SH-SY5Y (cell line): Measurements from ENCODE around the gene RGS17.

Experiments
- GATA2 ChIP-seq: IDR thresholded peaks from 2 replicates; pipeline ENCODE4 v1.6.1; 2011; ENCODE audit warnings: mild to moderate bottlenecking, low read depth, low read length
- GATA3 ChIP-seq: IDR thresholded peaks from 2 replicates; pipeline ENCODE4 v1.6.1; 2011; ENCODE audit warnings: low read depth, mild to moderate bottlenecking, low read length, moderate library complexity

RGS17 gene

GRCh38 chr6:153138930-153139329 is 7.8 kb upstream of the RGS17 start:
- TF ChIP-seq GATA2 (no peak), GATA3 (no peak)

DNA sequence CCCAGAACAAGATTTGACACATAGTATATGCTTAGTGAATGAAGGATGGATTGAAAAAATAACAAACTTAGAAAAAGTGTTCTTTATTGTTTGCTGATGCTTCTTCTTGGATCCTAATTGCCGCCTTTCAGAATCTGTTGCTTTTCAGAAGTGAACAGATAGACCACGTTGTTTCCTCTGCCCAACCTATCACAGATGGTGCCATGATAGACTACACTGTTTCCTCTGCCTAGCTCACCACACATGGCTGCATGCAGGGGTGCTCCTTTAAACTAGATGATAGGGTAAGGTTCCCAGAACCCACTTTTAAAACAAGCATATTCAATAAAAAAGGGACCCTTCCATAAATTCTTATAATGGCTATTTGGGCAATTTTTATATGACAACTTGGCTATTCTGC is 4.6 kb upstream of the RGS17 start:
- no peak for TF ChIP-seq GATA2
- TF ChIP-seq GATA3: no peak

- TF ChIP-seq GATA2 (no peak), GATA3 (no peak)
Measured at GRCh38 chr6:153130515-153131036, 506 bp downstream of the RGS17 start.

GRCh38 chr6:153129873-153130514 is 1.1 kb downstream of the RGS17 start:
- no peak for TF ChIP-seq GATA3
- no peak for TF ChIP-seq GATA2

- TF ChIP-seq GATA3 (no peak), GATA2 (no peak)
Measured at GRCh38 chr6:153126218-153126617, 4.9 kb downstream of the RGS17 start.

GRCh38 chr6:153125032-153125431 is 6.0 kb downstream of the RGS17 start:
- no peak for TF ChIP-seq GATA2
- no peak for TF ChIP-seq GATA3

DNA sequence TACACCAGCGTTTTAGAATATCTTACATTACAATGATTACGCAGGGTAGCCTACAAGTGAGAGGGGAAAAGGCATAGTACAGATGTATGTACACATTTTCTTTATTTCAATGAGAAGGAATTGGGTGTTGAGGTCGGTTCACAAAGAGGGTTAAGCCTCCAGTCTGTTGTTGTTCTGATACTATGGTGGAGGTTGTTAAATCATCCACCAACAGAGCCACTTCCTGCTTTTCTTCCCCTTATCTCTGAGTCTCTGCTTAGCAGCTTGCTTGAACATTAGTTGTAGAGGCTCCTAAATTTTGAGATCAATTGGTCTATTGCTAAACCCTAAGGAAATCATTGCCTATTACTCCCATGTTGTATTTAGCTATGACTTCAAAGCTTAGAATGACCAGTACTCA is 7.3 kb downstream of the RGS17 start:
- TF ChIP-seq GATA3: no peak
- no peak for TF ChIP-seq GATA2

- TF ChIP-seq GATA2: no peak
- TF ChIP-seq GATA3: no peak
Measured at GRCh38 chr6:153121311-153121710, 9.8 kb downstream of the RGS17 start.

- TF ChIP-seq GATA2: no peak
- no peak for TF ChIP-seq GATA3
Measured at GRCh38 chr6:153117986-153118879, 12.8 kb downstream of the RGS17 start.

DNA sequence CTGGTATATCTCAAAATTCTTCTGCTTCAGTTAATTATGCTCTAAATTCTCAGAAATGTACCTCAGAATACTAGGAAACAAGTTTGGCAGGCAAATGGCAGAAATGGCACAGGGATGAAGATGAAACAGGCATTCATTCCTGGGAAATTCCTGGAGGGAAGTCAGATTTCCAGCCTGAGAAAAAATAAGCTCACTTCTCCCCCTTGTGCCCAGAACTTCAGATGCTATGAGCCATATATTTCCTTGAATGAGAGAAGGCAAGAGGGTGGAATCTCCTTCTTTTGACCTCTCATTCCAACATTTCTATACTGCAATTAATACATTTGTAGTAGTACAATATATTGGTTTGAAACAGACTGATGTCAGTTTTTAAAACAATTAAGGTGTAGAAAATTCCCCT is 22.8 kb downstream of the RGS17 start:
- TF ChIP-seq GATA2 (no peak), GATA3 (no peak)

DNA sequence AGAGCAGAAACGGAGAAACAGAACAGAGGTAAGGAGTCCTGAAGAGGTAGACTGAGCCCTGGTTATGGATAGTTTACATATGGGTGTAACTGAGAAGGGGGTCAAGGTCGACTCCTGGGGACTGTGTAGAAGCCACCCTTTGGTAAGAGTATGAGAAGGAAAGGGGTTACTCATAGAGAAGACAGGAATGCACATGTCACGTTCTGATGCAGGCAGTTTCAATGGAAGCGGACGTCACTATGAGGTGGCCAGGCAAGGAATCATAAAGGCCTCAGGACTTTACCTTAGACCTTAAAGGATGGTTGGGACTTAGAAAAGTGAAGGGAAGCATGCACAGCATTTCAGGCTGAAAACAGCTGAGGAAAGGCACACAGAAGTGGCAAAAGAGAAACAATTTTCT is 25.1 kb downstream of the RGS17 start:
- TF ChIP-seq GATA2 (no peak), GATA3 (no peak)

GRCh38 chr6:153104220-153104619 is 26.9 kb downstream of the RGS17 start:
- no peak for TF ChIP-seq GATA3
- no peak for TF ChIP-seq GATA2

- no peak for TF ChIP-seq GATA2
- no peak for TF ChIP-seq GATA3
Measured at GRCh38 chr6:153103319-153103655, 27.8 kb downstream of the RGS17 start.

DNA sequence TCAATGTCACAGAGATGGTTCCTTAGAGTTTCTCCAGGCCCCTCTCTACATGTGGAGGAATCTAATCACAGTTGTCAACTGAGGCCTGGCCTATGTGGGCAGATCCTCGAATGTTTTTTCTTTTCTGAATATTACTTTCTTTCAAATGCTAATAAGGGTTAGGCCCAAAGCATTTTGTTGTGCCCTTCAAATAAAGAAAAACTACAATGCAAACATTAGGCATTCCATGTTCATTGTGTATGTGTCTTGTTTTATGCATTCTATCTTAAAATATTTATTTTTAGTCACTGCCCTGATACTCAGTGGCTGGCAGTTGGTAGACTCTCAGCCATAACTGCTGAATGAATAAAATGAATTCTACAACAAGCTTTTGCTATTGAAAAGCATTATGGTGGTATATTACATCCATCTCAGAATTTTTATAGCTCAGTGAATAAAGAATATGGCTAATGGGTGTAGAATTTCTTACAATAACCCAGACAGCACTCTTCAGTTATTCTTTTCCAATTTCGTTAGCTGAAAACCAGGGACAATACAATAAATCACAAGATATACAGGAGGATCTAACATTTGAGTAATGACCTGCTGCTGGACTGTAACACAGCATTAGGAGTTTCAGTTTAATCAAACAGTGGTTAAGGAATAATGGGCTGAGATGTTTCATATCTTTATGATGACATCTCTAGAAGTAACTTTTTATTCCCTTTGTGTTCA is 28.3 kb downstream of the RGS17 start:
- no peak for TF ChIP-seq GATA2
- no peak for TF ChIP-seq GATA3

- TF ChIP-seq GATA3 (no peak), GATA2 (no peak)
Measured at GRCh38 chr6:153101461-153101860, 29.6 kb downstream of the RGS17 start.
